D341Med (cell line): ENCODE data around the gene PGD.

ENCODE experiments used
- DNase-seq: peaks from one replicate; pipeline ENCODE4 v3.0.0; 2012; ENCODE audit warnings: low spot score

PGD gene

GRCh38 chr1:10398734-10399443 lies at the start of gene PGD:
TSS of gene PGD (plus strand) at chr1:10399064. CDS start at chr1:10399118, 54 bp downstream.
- peak; percentile 98 for DNase-seq

GRCh38 chr1:10353282-10353681 lies 45.6 kb upstream of the PGD start:
- no peak for DNase-seq

DNA sequence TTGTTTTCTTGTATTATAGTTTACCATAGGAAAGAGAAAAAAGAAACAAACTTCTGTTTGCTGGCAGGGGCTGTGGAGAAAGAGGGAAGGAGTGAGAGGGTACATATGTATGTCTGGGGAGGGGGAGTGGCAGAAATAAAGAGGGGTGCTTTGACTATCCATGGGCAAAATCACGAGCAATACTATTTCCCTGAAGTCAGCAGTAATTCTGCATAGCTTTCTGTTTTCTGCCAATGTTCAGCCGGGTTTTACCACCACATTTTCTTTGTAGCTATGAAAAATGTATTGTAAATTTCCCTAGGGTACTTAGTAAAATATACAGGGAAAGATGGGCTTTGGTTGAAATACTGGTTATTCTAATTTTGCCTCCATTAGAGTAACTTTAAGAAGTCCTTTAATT lies 45.2 kb upstream of the PGD start:
- no peak for DNase-seq

DNA sequence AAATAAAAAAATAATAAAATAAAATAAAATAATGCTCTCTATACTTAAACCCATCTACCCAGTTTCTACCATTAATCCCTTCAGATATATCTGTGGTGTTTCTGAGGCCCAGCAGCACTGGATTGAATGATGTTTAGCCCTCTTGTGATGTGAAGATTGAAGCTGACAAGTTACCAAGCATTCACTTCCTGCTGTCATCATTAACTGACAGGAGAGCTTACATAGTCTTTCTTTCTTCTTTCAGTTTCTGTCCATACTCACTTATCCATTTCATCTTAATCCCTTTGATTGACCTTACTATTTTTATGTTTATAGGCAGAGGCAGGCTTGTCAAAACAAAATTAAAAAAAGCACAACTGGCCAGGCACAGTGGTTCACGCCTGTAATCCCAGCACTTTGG lies 38.8 kb upstream of the PGD start:
- DNase-seq = no peak

GRCh38 chr1:10361515-10361914 lies 37.3 kb upstream of the PGD start:
- DNase-seq = no peak

DNA sequence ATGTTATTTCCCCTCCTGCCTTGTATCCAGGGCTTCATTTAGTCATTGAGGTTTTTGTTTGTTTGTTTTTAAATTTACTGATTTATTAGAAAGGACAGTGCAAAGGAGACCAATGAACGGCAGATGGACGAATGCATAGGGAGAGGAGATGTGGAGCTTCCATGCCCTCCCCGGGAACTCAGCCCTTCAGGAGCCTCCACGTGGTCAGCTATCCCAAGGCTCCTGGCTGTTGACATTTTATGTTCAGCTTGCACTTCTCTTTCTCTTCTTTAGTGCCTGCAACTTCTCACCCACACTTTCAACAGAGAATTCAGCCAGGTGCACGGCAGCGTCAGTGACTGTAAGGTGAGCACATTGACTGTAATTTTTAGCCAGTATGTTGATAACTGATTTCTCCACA lies 30.7 kb upstream of the PGD start:
- DNase-seq = no peak

GRCh38 chr1:10374442-10374860 lies 24.4 kb upstream of the PGD start:
- DNase-seq = no peak

DNA sequence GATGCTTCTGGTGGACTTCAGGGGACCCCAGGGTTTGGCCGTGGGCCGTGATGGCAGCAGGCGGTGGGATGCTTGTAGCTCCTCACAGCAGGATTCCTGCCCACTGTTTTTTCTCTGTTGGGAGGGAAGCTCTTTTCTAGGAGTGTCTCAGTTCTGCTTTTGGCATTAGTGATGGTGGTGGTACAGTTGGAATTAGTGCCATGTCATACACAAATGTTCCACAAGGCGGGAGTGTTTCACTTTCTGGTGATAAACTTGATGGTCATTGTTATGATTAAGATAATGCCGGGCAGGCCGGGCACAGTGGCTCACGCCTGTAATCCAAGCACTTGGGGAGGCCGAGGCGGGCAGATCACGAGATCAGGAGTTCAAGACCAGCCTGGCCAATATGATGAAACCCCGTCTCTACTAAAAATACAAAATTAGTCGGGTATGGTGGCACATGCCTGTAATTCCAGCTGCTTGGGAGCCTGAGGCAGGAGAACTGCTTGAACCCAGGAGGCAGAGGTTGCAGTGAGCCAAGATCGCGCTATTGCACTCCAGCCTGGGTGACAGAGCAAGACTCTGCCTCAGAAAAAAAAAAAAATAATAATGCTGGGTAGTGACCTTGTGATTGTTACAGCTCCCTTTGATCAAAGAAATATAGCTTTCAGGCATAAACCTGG lies 21.4 kb upstream of the PGD start:
- peak; percentile 58 for DNase-seq

DNA sequence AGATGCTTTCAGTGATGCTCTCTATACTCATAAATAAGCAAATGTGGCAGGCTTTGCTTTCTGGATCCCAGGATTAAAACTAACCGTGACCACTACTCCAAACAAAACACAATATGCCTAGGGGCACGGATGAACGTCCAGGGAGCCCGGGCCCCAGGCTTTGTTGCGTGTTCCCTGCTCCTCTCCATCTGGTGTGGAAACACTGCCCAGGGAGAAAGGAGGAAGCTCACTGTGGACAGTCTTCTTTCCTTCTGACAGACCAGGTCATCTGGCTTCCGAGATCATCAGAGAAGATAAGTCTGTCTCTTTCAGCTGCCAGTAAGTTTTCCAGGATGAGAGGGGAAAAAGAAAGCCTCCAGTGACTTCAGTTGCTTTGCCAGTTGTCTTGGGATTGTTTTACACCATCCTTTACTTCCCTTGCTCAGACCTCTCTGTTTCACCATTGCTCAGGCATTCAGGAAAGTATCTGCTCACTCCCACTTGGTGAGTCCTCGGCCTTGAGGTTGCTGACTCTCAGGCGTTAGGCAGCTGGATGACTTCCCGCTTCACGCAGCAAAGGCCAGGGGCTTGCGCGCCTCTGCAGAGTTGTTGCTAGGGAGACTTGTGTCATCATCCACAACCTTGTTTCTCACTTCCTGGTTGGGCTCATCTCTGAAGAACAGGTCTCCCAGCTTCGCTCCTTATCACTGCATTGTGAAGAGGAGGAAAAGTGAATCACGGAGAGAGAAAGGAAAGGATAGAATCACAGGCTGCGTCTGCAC lies 20.6 kb upstream of the PGD start:
- DNase-seq = no peak

DNA sequence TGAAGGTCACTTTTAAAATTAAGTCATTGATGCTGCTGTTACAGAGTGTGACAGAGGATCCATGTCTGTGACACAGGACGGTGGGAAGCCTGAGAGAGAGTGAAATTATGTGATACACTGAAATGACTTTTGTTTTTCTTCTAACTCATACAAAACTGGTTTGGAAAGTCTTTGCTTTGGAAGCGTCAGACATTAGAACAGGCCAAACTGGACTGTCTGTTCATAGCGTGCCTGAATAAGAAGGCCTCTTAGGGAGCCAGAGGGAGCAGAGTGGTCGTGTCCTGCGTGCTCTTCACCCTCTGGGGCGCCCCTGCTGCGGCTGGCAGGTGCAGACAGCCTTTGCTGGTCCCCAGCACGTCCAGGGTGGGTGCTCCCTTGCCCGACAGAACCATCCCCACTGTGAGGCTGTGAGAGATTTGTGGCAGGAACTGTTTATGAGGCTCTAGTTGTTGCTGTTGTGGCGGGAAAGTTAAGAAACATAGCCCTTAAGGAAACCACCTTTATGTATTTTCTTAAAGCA lies 19.7 kb upstream of the PGD start:
- DNase-seq = no peak

DNA sequence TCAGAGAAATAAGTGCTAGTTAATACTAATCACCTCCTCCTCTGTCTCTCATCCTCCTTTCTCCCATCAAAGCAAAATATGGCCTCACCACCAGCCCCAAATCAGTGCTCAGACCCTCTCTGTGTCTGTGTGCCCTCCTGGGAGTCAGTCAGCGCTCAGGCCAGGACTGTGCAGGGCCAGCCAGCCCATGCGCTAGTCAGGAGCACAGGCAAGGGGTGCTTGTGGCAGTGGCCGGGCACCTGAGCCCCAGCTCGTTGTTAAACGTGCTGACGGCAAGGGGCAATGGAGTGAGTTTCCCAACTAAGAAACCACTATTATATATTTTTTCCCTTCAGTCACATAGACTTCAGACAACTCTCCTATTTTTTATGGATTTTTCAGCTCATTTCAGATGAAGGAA lies 19.2 kb upstream of the PGD start:
- DNase-seq = no peak

DNA sequence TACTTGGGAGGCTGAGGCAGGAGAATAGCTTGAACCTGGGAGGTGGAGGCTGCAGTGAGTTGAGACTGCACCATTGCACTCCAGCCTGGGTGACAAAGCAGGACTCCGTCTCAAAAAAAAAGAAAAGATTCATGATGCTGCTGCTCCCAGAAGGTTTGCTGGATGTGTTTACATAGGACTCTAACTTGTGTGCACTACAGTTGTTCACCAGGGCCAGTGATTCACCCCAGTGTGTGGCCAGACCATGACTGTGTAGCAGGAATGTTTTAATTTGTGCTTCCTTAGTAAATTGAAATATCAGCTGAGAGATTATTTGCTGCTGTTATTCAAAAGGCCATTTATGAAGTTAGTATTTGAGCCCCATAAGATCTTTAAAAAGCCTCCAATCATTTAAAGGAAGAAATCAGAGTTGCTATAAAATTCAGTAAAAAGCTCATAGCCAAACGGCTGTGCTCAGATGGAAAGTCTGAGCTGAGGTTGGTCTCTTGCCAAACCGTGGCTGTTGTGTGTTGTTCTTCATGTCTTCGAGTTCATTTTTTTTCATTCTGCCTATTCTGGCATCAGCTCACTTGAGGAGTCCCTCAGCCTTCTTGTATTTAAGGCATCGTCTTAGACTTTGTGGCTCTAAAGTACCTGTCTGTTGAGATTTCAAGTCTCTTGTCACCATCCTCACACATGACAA lies 18.1 kb upstream of the PGD start:
- DNase-seq = no peak

GRCh38 chr1:10383630-10384029 lies 15.2 kb upstream of the PGD start:
- DNase-seq = no peak

GRCh38 chr1:10384219-10384618 lies 14.6 kb upstream of the PGD start:
- DNase-seq = no peak

- DNase-seq = no peak
Observed at GRCh38 chr1:10386761-10387676, 11.8 kb upstream of the PGD start.

- no peak for DNase-seq
Observed at GRCh38 chr1:10387677-10388386, 11.0 kb upstream of the PGD start.

- no peak for DNase-seq
Observed at GRCh38 chr1:10388387-10388715, 10.5 kb upstream of the PGD start.

DNA sequence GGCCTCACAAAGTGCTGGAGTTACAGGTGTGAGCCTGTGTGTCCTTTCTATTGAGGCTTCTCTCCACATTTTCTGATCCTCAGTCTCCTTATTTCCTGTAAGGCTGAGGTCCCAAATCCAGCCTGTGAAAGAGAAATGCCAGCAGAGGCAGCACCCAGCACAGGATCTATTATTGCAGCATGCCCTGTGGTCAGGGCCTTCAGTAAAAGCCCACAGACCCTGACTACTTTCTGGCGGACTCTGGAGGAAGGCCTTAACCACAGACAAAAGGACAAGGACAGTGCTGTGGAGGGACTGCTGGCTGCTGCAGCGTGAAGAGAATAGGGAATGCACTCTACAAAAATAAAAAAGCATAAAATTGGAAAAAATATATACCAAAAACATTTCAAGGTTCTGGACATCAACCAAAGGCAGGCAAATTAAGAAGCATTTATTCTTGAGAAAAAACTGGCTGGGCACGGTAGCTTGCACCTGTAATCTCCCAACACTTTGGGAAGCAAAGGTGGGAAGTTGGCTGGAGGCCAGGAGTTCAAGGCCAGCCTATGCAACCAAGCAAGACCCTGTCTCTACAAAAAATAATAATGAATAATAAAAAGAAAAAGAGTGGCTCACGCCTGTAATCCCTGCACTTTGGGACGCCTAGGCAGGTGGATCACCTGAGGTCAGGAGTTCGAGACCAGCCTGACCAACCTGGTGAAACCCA lies 9.4 kb upstream of the PGD start:
- no peak for DNase-seq

DNA sequence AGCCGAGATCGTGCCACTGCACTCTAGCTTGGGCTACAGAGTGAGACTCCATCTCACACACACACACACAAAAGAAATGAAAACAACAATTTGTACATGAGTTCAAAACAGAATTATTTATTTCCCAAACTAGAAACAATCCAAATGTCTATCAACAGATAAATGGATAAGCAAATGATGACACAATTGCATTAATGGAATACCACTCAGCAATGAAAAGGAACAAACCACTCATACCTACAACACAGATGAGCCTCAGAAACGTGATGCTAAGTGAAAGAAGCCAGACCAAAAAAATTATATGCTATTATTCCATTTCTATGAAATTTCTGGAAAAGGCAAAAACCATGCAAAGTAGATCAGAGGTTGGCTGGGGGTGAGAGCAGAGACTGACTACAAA lies 2.0 kb upstream of the PGD start:
- DNase-seq = no peak

DNA sequence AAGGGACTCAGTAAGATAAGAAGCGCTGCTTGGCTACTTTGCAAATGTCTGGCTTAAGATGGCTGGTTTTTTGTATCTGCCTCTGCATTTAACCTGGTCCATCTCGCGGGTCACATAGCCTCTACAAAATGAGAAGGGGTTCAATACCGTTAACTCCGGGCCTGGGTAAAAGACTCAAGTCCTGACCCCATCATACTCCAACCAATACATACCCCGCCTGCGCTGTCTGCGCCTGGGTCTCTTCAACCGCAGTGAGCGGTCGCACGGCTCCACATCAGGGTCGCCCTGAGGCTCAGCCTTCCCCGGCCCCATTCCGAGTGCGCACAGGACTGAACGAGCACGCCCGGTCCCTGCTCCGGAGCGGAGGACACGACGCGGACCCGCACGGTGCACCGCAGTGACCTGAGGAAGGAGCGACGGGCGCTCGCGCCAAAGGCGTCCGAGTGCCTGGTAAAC lies 558 bp upstream of the PGD start:
- no peak for DNase-seq
